22Rv1 (cell line): ENCODE results near the gene MEF2C.

Experiments
- ZFX ChIP-seq: fragments of 450-650 bp; IDR thresholded peaks from 2 replicates; pipeline ENCODE4 v1.6.1; 2017; ENCODE audit warnings: antibody characterized with exemption, borderline replicate concordance
- TF ChIP-seq, protein P1 (sequence below): fragments of 450-650 bp; IDR thresholded peaks from 2 replicates; pipeline ENCODE4 v1.5.1; 2017; ENCODE audit warnings: mild to moderate bottlenecking

DNA sequence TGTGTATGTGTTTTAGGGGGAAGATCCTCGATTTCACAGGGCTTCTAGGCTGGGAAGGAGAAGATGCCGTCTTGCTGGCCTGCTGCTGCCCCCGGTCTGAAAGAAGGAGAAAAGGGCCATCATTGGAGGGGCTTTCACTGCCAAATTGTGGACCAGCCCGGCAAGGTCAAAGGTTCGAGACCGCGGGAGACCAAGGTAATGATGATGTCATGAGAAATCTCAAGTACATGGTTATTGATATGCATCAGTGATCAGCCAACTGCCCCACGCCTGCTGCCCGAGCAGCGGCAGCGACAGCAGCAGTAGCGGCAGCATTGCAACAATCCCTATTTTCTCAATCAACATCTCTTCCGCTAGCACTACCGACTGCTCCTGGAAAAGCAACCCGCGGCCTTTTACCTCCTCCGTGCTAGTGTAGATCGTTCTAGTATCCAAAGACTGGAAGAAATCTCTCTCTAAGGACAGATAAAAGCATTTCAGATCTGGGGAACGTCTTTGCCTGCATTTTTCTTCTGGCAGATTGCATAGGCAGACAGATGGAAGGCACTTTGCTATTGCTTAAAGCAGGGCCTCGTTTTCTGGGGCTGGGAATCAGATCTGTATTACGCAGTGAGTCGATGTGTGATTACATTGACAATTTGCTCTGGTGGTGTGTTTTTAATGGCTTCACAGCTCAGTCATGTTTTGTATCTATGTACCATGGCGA lies 215.3 kb downstream of the MEF2C start:
- TF ChIP-seq, protein P1, sequence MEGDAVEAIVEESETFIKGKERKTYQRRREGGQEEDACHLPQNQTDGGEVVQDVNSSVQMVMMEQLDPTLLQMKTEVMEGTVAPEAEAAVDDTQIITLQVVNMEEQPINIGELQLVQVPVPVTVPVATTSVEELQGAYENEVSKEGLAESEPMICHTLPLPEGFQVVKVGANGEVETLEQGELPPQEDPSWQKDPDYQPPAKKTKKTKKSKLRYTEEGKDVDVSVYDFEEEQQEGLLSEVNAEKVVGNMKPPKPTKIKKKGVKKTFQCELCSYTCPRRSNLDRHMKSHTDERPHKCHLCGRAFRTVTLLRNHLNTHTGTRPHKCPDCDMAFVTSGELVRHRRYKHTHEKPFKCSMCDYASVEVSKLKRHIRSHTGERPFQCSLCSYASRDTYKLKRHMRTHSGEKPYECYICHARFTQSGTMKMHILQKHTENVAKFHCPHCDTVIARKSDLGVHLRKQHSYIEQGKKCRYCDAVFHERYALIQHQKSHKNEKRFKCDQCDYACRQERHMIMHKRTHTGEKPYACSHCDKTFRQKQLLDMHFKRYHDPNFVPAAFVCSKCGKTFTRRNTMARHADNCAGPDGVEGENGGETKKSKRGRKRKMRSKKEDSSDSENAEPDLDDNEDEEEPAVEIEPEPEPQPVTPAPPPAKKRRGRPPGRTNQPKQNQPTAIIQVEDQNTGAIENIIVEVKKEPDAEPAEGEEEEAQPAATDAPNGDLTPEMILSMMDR = no peak
- TF ChIP-seq ZFX = no peak
